HepG2 (cell line): ENCODE measurements around the gene HAND1. TPM values are rescaled to one million over a fixed set of nuclear protein-coding genes. Genes with fewer than 3 reads are reported as not detected.

Experiments
- ATF1 ChIP-seq: IDR thresholded peaks from 2 replicates; pipeline ENCODE4 v1.6.1; 2016; ENCODE audit warnings: mild to moderate bottlenecking, control low read depth
- ATF6 ChIP-seq: sonication (generic); formaldehyde crosslinking; conservative IDR thresholded peaks from 2 replicates; pipeline ENCODE4 v1.4.0; 2020; ENCODE audit warnings: missing genetic modification reagents
- BORCS8-MEF2B ChIP-seq: sonication (generic); formaldehyde crosslinking; IDR thresholded peaks from 2 replicates; pipeline ENCODE4 v1.8.0; 2022; ENCODE audit warnings: mild to moderate bottlenecking, missing genetic modification reagents
- CAMTA2 ChIP-seq: sonication (generic); formaldehyde crosslinking; IDR thresholded peaks from 2 replicates; pipeline ENCODE4 v1.4.0; 2020; ENCODE audit warnings: mild to moderate bottlenecking, missing genetic modification reagents, borderline replicate concordance
- E2F1 ChIP-seq: sonication (generic); formaldehyde crosslinking; IDR thresholded peaks from 2 replicates; pipeline ENCODE4 v1.5.0; 2020; ENCODE audit warnings: missing genetic modification reagents
- FOXK2 ChIP-seq: fragments of 450-650 bp; IDR thresholded peaks from 2 replicates; pipeline ENCODE4 v1.6.1; 2016
- SRSF1 ChIP-seq: fragments of 200-400 bp; formaldehyde crosslinking; optimal IDR thresholded peaks from 2 replicates; pipeline ENCODE3; 2017; ENCODE audit warnings: mild to moderate bottlenecking, low read depth, low read length, moderate library complexity
- ZMYM3 ChIP-seq: sonication (generic); formaldehyde crosslinking; IDR thresholded peaks from 2 replicates; pipeline ENCODE4 v1.5.1; 2020; ENCODE audit warnings: mild to moderate bottlenecking, missing genetic modification reagents
- ZNF292 ChIP-seq: sonication (generic); formaldehyde crosslinking; IDR thresholded peaks from 2 replicates; pipeline ENCODE4 v1.8.1; 2022; ENCODE audit warnings: mild to moderate bottlenecking, low read depth, missing genetic modification reagents, borderline replicate concordance
- ZNF615 ChIP-seq: sonication (generic); formaldehyde crosslinking; IDR thresholded peaks from 2 replicates; pipeline ENCODE4 v1.5.0; 2020; ENCODE audit warnings: mild to moderate bottlenecking, missing genetic modification reagents, borderline replicate concordance
- polyA plus RNA-seq, 8 experiments: library from polyadenylated mRNA; depleted of rRNA in 3 of 8; stranded (reverse) in 7 of 8; unstranded in 1 of 8; fragments of >200 nt; fragmentation: Illumina TruSeq in 4 of 8; extraction: Trizol in 4 of 8; gene quantifications; 2 replicates each; pipeline versions ENCODE4 v1.2.1 to v1.2.3, GENCODE V29; 2011 to 2016; ENCODE audit warnings: low read depth in 4 of 8, missing spikeins in 1 of 8, mixed read lengths in 1 of 8; ENCODE audit not compliant: insufficient read depth in 1 of 8
- total RNA-seq, 5 experiments: library from RNA; depleted of rRNA; stranded (reverse); fragments of >200 nt; fragmentation: Illumina TruSeq; extraction: Trizol; gene quantifications; 2 replicates each; pipeline ENCODE4 v1.2.3, GENCODE V29; 2016; ENCODE audit warnings: low read depth in 1 of 5
- TF ChIP-seq, protein P1 (sequence below): sonication (generic); formaldehyde crosslinking; IDR thresholded peaks from 2 replicates; pipeline ENCODE4 v1.5.0; 2020; ENCODE audit warnings: missing genetic modification reagents
- TF ChIP-seq, protein P2 (sequence below): sonication (generic); formaldehyde crosslinking; IDR thresholded peaks from 2 replicates; pipeline ENCODE4 v1.4.0; 2020; ENCODE audit warnings: mild to moderate bottlenecking, missing genetic modification reagents

The HAND1 gene
- total and polyA plus RNA-seq, 2 of the 13 experiments (the other 11 are each of a cell fraction or from before 2014, with no cell fraction given), result not detected

GRCh38 chr5:154446195-154447088 is 31.6 kb downstream of the HAND1 start (continued):
- TF ChIP-seq, protein P1, sequence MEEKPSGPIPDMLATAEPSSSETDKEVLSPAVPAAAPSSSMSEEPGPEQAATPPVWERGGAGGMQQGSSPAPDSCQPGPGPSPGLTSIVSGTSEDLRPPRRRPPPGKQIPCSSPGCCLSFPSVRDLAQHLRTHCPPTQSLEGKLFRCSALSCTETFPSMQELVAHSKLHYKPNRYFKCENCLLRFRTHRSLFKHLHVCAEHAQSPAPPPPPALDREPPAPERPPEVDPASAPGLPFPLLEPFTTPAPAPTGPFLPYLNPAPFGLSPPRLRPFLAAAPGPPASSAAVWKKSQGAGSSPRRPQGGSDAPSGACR (CRISPR knock-in tag), result no peak
- peak; percentile 64; the same call in 1 of the 2 replicates for TF ChIP-seq ZNF292
- no peak; the same call in 1 of the 2 replicates for TF ChIP-seq BORCS8-MEF2B (CRISPR knock-in tag)
- no peak for TF ChIP-seq SRSF1
- TF ChIP-seq ATF6 (CRISPR knock-in tag), result no peak
- TF ChIP-seq, protein P2, sequence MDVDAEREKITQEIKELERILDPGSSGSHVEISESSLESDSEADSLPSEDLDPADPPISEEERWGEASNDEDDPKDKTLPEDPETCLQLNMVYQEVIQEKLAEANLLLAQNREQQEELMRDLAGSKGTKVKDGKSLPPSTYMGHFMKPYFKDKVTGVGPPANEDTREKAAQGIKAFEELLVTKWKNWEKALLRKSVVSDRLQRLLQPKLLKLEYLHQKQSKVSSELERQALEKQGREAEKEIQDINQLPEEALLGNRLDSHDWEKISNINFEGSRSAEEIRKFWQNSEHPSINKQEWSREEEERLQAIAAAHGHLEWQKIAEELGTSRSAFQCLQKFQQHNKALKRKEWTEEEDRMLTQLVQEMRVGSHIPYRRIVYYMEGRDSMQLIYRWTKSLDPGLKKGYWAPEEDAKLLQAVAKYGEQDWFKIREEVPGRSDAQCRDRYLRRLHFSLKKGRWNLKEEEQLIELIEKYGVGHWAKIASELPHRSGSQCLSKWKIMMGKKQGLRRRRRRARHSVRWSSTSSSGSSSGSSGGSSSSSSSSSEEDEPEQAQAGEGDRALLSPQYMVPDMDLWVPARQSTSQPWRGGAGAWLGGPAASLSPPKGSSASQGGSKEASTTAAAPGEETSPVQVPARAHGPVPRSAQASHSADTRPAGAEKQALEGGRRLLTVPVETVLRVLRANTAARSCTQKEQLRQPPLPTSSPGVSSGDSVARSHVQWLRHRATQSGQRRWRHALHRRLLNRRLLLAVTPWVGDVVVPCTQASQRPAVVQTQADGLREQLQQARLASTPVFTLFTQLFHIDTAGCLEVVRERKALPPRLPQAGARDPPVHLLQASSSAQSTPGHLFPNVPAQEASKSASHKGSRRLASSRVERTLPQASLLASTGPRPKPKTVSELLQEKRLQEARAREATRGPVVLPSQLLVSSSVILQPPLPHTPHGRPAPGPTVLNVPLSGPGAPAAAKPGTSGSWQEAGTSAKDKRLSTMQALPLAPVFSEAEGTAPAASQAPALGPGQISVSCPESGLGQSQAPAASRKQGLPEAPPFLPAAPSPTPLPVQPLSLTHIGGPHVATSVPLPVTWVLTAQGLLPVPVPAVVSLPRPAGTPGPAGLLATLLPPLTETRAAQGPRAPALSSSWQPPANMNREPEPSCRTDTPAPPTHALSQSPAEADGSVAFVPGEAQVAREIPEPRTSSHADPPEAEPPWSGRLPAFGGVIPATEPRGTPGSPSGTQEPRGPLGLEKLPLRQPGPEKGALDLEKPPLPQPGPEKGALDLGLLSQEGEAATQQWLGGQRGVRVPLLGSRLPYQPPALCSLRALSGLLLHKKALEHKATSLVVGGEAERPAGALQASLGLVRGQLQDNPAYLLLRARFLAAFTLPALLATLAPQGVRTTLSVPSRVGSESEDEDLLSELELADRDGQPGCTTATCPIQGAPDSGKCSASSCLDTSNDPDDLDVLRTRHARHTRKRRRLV, result no peak
- TF ChIP-seq ZNF615 (CRISPR knock-in tag), result no peak
- TF ChIP-seq ZMYM3 (CRISPR knock-in tag), result no peak
- TF ChIP-seq E2F1 (CRISPR knock-in tag), result no peak; the same call in 1 of the 2 replicates
- TF ChIP-seq CAMTA2 (CRISPR knock-in tag), result no peak
- no peak for TF ChIP-seq ATF1 (CRISPR knock-in tag)
- TF ChIP-seq FOXK2, result no peak
